Lung (tissue), 12 donors: ENCODE data around the gene MAST2. TPM values are rescaled to one million over a fixed set of nuclear protein-coding genes. Genes with fewer than 3 reads are reported as not detected.

Experiments used
- ATAC-seq: fragments of 200-7000 bp; cut with Tn5 transposase; one replicate; pipeline ENCODE4 v1.9.1; 2020; ENCODE audit warnings: moderate number of reproducible peaks; ENCODE audit not compliant: insufficient read depth, low FRiP score
- DNase-seq, 3 donors: peaks; one replicate each; pipeline ENCODE4 v3.0.0-alpha.2; 2013 to 2017
- H3K27ac ChIP-seq, 2 donors: one replicate each; pipeline ENCODE4 v1.5.1; 2013; ENCODE audit warnings: mild to moderate bottlenecking in 2 of 2, moderate library complexity in 2 of 2, control low read depth in 1 of 2, inconsistent platforms in 1 of 2, low read depth in 1 of 2, low read length in 1 of 2
- H3K27me3 ChIP-seq, 3 donors: one replicate each; pipeline ENCODE4 v1.5.1; 2013; ENCODE audit warnings: low read length in 2 of 3; ENCODE audit not compliant: control insufficient read depth in 3 of 3, insufficient read depth in 3 of 3
- H3K36me3 ChIP-seq, 4 donors: one replicate each; pipeline ENCODE4 v1.5.1; 2013; ENCODE audit warnings: low read length in 4 of 4, mild to moderate bottlenecking in 1 of 4, moderate library complexity in 1 of 4; ENCODE audit not compliant: control insufficient read depth in 4 of 4, insufficient read depth in 4 of 4
- H3K4me1 ChIP-seq, 5 donors: one replicate each; pipeline ENCODE4 v1.5.1; 2013; ENCODE audit warnings: low read length in 5 of 5, mild to moderate bottlenecking in 2 of 5, moderate library complexity in 1 of 5; ENCODE audit not compliant: control insufficient read depth in 5 of 5, insufficient read depth in 5 of 5
- H3K4me3 ChIP-seq: one replicate; pipeline ENCODE4 v1.5.1; 2013; ENCODE audit warnings: mild to moderate bottlenecking, control low read depth, moderate library complexity
- H3K9ac ChIP-seq, 2 donors: one replicate each; pipeline ENCODE4 v1.5.1; 2013; ENCODE audit warnings: low read length in 2 of 2, control low read depth in 1 of 2; ENCODE audit not compliant: insufficient read depth in 1 of 2
- H3K9me3 ChIP-seq, 4 donors: one replicate each; pipeline ENCODE4 v1.5.1; 2013; ENCODE audit warnings: low read length in 3 of 4, mild to moderate bottlenecking in 1 of 4, moderate library complexity in 1 of 4; ENCODE audit not compliant: control insufficient read depth in 4 of 4, insufficient read depth in 3 of 4
- WGBS, 2 donors: extraction: QIAGEN DNeasy Blood & Tissue Kit; methylation state at CpG; one replicate each; pipeline ENCODE4 v1.1.7; 2013; 5-methylcytosine and 5-hydroxymethylcytosine counted together
- polyA plus RNA-seq, 2 donors: library from polyadenylated mRNA; stranded (reverse); fragments of 200-250 nt; gene quantifications; one replicate each; pipeline ENCODE4 v1.2.1, GENCODE V29; 2013
- total RNA-seq, 2 donors: library from RNA; depleted of rRNA in 1 of 2; stranded (reverse); fragments of >200 nt in 1 of 2; gene quantifications; one replicate each; pipeline ENCODE4 v1.2.1, GENCODE V29; 2014 to 2021
- TF ChIP-seq, protein P1 (sequence below): IDR thresholded peaks from 2 replicates; pipeline ENCODE4 v1.5.1; 2012; ENCODE audit warnings: mild to moderate bottlenecking; ENCODE audit errors: control extremely low read depth, extremely low read depth
- donor health status: control.
- donor health status: control.
- donor health status: Bipolar disorder and iron deficiency.
- donor health status: healthy.
- donor health status: DM: yes; HTN: yes; CAD: no.

The MAST2 gene
- total and polyA plus RNA-seq, 4 donors: 10.5 to 28.6 (median 19.1) TPM

DNA sequence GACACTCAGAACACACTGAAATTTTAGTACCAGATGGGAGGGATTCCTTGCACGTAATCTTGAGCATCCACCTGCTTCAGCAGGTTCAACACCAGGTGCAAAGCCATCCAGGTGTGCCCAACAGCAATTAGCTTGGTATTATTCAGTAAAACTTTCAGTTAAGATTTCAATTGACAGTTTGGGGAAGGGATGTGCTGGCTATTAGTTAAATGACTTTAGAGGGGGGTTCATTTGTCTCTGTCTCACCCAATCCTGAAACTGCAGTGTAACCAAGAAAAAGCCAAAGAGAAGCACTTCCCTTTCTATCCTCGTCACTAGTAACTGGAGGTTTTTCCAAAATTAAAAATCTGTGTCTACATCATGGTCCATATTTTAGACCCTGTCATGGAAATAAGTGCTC lies 238.1 kb downstream of the MAST2 start:
- Histone ChIP-seq H3K9ac (no peak overlapping the region), H3K9me3 (no peaks in the 10 kb centered on the region), H3K27ac (no peak overlapping the region), H3K4me1 (peaks cover 3 to 24% (median 5%) of the 10 kb centered on the region in 5 donors), H3K4me3 (no peak overlapping the region), H3K36me3 (peaks cover 0 to 10% (median 7%) of the 10 kb centered on the region in 4 donors), H3K27me3 (no peaks in the 10 kb centered on the region)
- no peak for DNase-seq
- TF ChIP-seq, protein P1, sequence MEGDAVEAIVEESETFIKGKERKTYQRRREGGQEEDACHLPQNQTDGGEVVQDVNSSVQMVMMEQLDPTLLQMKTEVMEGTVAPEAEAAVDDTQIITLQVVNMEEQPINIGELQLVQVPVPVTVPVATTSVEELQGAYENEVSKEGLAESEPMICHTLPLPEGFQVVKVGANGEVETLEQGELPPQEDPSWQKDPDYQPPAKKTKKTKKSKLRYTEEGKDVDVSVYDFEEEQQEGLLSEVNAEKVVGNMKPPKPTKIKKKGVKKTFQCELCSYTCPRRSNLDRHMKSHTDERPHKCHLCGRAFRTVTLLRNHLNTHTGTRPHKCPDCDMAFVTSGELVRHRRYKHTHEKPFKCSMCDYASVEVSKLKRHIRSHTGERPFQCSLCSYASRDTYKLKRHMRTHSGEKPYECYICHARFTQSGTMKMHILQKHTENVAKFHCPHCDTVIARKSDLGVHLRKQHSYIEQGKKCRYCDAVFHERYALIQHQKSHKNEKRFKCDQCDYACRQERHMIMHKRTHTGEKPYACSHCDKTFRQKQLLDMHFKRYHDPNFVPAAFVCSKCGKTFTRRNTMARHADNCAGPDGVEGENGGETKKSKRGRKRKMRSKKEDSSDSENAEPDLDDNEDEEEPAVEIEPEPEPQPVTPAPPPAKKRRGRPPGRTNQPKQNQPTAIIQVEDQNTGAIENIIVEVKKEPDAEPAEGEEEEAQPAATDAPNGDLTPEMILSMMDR: no peak
- 78 to 82% methylated on average over 2 of the region's 2 CpGs for WGBS, 2 donors
- ATAC-seq: no peak

- Histone ChIP-seq H3K4me1 (peaks cover 3 to 24% (median 5%) of the 10 kb centered on the region in 5 donors), H3K27me3 (no peaks in the 10 kb centered on the region), H3K27ac (no peak overlapping the region), H3K9me3 (no peaks in the 10 kb centered on the region), H3K36me3 (peaks cover 0 to 10% (median 7%) of the 10 kb centered on the region in 4 donors), H3K4me3 (no peak overlapping the region), H3K9ac (no peak overlapping the region)
- DNase-seq (peak in 2 of 3 donors; percentile 45 to 55), ATAC-seq (no peak)
- TF ChIP-seq, protein P1: no peak
Measured at GRCh38 chr1:46041974-46042373, 238.6 kb downstream of the MAST2 start.

GRCh38 chr1:46043458-46044017 lies 240.1 kb downstream of the MAST2 start:
- no peak for ATAC-seq

More at GRCh38 chr1:46043458-46044017, 240.1 kb downstream of the MAST2 start:
- Histone ChIP-seq H3K27me3 (no peaks in the 10 kb centered on the region), H3K4me3 (no peak overlapping the region), H3K9me3 (no peaks in the 10 kb centered on the region), H3K27ac (no peak overlapping the region), H3K4me1 (peaks cover 3 to 24% (median 4%) of the 10 kb centered on the region in 5 donors), H3K36me3 (peaks cover 0 to 13% (median 7%) of the 10 kb centered on the region in 4 donors), H3K9ac (no peak overlapping the region)
- TF ChIP-seq, protein P1: no peak
- WGBS, 2 donors: 26 to 60% methylated on average over 11 of the region's 11 CpGs
- DNase-seq: no peak
